HuH-7 (cell line): ENCODE measurements around the gene POFUT2.
A peak's percentile ranks its signal among the peaks of the same experiment; 100 is the strongest.
"Not testable (repeated sequence)": the region's sequence is repeated elsewhere in the genome, so short reads cannot be mapped to it uniquely, and the experiment has no call there.

Source experiments
- DNase-seq: peaks from one replicate; pipeline ENCODE4 v3.0.0; 2011; ENCODE audit warnings: low spot score

POFUT2 gene

DNA sequence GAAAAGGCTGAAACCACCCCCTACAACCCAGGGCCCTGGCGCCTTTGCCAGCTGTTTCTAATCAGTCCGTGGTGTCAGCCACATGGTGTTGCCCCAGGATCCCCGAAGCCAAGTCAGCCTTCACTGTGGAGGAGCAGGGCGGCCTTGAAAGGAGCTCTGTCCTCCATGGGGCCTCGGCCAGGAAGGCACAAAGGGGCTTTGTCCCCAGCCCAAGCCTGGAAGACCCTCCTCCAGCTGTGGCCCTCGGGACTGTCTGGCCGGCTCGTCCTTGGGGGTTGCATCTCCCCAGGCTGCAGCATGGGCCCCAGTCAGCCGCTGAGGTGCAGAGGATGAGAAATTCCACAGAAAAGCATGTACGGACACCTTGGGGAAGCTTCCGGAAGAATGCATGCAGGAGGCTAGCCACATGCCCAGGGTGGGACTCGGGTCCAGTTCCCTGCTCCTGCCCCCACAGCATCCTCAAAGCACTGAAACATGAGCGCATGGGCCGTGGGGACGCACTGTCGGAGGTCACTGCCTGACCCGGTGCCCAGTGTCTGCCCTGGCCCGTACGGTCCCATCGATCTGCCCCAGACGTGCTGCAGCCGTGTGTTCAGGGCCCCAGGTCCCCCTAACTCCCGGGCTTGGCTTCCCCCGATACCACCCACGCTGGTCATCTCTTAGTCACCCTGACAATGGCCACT, 38.6 kb upstream of the POFUT2 start:
- DNase-seq, result no peak

DNA sequence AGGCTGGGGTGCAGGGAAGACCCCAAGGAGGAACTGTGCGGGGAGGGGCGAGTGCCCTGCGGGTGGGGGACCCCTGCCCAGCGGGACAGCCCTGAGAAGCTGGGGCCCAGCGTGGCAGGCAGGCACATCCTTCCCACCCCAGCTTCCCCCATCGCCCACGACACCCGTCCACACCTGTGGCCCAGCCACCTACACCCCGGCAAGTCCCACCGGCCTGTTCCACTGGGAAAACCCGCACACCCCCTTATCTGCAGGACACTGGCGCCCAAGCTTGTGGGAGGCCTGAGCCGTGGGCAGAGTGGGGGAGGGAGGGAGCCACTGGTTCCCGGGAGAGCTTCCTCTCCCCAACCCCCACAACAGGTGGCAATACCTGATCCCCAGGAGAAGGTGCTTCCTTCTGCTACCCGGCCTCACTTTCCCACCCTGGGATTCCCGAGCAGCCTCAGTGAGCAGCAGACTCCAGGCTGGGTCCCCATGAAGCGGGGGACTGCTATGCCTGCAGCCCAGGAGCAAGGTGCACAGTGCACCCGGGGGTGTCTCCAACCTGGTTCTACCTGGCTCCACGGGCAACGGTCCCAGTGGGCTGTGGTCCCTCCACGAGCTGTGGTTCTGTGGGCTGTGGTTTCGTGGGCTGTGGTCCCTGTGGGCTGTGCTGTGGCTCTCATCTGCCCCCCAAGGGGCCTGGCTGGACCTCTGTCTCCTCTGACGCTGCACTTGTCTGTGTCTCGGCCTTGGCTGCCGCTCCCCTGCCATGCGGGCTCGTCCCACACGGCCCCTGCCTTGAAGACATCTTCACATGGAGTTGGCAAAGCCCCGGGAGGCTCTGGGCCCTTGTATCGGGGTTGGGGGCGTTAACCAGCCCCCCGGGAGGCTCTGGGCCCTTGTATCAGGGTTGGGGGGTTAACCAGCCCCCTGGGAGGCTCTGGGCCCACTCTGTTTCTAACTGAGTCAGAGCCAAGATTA, 37.8 kb upstream of the POFUT2 start:
- DNase-seq, result no peak

DNA sequence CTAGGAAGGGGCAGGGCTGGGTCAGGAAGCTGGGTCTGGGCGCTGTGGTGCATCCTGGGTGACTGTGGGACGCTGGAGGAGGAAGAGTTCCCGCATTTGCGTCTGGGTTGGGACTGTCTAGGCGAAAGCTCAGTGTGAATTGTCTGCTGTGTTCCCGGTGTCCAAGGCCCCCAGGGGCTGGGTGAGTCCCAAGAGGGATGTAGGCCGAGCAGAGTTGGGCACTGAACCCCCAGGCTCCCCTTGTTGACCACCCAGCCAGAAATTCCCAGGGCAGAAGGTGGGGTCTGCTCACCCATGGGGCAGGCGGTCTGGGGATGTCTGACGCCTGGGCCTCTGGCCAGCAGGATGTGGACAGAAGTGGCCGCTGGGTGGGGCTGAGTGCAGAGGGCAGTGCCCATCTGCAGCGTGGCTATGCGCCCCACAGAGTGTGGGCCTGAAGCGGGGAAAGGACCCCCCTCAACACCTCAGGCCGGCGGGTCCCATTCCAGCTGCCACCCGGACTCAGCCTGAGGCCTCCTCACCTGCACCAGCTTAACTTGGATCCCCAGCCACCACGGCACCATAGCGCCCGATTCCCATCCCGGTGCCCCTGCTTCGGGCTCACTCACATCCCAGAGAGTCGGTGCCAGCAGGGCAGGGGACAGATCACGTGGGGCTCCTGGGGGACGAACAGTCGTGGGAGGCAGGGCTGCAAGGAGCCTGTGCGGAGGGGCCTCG, 37.0 kb upstream of the POFUT2 start:
- DNase-seq, result no peak

DNA sequence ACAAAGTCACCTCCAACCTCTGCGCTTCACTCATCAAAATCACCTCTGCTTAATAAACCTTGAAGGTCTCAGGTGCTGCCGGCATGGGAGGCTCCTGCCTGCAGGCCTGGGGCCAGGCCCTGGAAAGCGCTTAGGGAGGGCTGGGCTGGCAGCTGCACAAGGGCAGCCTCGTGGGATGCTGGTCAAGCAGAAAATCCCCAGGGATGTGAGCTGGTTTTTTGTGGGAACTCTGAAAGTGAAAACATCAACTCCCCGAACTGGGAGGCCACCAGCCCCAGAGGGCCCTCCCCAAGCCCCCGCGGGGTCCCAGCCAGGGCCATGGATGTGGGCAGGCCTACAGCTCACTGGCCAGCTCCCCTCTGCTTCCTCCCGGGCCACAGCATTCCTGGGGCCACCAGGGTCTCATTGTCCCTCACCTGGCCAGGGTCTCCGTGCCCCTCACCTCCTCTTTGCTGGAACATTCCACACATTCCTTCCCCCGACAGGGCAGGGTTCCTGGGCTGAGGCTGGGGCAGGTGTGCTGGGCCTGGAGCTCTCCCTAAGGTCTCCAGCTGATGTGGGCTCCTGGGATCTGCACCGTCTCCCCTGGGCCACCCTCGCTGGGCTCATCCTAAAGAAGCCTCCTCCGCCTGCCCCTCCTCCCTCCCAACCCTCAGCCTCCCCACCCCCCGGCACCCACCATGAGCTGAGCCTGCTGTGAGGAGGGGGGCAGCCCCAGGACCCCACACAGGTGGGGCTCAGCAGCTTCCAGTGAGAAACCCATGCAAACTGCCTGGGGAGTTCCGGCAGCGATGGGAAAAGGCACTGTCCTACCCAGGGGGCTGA, 36.0 kb upstream of the POFUT2 start:
- no peak for DNase-seq

DNA sequence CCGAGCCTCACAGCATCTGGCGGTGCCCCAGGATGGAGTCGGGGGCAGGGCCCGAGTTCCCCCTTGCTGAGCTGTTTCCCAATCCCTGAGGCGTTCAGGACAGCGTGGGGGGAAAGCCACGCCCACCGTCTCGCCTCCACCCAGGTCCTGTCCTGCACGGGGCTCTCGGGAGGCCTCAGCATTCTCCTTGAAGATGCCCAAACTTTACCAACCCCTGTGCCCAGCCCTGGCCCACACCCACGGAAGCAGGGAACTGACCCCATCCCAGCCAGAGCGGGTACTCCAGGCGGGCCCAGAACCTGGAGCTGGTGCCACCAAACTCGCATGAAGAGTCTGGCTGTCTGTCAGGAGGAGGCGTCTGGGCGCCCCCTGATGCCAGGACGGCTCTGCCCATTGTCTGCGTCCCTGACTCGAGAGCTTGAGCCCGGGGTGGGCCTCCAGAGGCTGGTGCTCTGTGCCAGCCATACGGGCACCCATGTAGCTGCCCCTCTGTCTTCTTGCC, 35.3 kb upstream of the POFUT2 start:
- DNase-seq, result no peak

DNA sequence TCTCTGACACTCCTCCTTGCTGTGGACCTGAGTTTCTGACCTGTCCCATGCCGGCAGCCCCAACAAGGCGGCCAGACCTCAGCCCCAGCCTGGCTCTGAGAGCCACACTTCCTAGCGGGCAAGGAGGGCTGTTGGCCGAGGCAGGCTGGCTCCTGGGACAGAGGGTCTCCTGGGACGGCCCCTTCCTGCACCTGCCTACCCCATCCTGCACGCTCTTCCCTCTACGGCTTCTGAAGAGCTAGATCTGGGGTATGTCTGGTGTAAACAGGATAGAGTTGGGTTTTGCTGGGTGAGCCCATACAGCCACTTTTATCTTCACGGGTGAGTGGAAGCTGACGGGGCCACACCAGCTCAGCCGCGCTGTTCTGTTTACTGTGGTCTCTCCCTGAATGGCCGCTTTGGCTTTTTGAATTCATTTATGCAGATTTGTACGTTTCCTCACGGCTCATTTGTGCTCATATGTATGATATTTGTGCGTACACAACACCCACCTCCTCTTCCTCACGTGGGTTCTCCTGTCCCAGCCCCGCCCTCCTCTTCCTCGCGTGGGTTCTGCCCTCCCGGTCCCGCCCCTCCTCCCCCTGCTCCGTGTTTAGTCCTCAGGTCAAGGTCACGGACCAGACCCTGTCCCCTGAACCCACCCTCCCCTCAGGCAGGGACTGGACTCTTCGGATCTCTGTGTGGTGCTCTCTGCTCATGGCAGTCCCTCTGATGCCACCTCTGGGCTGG, 34.7 kb upstream of the POFUT2 start:
- no peak for DNase-seq

DNA sequence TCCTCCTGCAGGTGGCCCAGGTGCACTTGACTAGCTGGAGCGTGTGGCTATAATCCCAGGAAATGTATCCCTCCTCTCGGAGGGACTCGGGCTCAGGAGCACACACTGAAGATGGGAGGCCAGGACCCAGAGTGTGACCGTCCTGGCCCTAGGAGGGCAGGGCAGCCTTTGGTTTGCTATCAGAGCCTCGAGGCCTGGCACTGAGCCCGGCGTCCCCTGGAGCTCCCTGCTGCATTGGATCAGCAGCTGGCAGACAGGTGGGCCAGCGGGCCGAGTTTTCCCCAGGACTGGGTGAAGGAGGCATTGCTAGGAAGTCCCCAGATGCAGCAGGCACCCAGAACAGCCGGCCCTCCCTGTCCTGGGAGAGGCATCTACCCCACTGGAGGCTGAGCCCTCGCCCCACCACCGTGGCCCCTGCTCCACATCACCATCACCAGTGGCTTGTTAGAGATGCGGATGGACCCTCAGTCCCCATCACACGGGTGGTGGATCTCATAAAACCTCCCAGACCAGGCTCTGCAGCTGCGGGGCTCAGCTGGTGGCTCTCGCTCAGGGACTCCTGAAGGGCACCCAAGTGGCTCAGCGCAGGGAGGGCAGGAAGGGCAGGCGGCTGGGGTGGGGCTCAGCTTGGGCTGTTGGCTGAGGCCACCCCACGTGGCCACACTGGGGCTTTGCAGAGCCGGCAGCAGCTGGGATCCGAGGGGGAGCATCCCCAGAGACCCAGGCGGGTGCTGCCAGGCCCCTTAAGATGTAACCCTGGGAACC, 32.7 kb upstream of the POFUT2 start:
- DNase-seq, result no peak

DNA sequence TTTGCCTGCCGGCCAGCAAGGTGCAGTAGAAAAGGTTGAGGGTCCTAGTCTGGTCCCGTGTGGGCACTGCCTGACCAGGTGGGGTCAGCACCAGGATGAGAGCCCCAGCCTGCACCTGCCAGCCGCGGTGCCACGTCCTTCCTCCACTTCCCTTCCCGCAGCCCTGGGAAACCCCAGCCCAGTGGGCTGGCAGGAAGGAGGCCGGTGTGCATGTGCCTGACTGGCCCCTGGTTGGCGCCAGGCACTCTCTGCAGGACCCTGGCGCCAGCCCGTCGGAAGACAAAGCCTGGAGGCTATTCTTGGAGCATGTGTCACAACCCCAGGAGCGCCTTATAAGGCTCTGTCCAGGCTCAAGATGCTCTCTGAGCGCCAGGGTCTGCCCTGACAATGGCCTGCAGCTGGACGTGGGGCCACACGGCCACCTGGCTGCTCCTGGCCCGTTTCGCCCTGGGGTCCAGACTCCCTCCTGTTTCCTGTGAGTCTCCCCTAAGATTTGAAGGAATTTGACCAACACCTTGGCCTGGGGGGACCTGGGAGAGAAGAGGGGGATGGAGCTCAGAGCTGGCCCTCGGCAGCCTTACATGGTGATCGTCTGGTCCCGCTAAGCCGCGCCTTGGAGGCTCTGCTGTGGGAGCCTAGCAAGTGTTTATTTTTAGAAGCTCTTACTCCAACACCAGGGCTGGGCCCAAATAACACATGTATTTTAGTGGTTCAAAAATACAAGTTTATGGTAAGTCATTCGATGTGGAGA, 31.9 kb upstream of the POFUT2 start:
- DNase-seq, result no peak

DNA sequence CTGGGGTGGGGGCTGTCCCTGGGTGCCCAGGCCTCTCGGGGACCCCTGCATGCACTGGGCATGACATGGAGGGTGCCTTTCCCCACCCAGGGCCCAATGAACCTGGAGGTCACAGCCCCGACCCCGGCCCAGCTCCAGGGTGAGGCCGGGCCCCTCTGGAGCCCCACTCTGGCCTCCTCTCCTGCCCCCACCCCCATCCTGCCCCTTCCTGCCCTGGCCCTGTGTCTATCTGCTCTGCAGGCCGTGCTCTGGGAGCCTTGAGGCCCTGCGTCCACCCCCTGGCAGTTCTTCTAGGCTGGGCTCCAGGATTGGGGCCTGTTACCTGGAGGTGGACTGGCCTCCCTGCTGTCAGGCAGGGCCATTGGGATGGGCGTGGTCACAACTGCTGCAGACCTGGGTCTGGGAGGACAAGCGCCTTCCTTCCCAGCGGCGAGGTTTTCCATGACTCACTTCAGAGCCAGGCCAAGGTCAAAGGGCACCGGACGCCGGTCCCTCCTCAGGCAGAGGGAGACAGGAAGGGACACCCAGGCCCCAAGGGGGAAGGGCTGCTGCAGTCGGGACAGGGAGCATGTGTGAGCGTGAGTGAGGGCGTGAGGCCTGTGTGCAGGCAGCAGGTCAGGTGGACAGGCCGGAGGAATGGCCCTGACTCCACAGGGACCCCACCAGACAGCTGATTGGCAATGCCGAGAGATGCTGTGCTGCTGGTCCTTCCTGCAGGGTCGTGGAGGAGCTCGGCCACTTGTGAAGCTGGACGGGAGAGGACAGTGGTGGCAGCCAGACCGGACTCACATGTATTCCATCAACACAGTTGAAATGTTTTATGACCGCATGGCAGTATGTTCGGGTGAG, 31.1 kb upstream of the POFUT2 start:
- peak; percentile 79 for DNase-seq

DNA sequence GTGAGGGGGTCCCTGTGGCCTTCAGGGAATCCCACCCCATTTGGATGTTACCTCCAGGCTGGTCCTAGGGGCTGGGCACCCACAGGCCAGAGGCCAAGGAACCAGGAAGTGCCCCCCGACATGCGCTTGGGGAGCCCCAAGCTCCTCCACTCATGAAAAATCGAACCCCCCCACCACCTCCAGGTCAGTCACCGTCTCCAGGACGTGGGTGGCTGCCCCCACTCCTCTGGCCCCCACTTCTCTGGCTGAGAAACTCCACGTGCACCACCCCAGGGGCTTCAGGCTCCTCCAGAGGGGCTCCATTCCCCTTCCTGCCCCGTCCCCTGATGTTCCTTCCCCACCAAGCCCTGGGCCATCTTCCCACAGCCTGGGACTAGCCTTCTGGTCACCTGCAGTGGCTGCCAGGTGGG, 30.5 kb upstream of the POFUT2 start:
- no peak for DNase-seq

DNA sequence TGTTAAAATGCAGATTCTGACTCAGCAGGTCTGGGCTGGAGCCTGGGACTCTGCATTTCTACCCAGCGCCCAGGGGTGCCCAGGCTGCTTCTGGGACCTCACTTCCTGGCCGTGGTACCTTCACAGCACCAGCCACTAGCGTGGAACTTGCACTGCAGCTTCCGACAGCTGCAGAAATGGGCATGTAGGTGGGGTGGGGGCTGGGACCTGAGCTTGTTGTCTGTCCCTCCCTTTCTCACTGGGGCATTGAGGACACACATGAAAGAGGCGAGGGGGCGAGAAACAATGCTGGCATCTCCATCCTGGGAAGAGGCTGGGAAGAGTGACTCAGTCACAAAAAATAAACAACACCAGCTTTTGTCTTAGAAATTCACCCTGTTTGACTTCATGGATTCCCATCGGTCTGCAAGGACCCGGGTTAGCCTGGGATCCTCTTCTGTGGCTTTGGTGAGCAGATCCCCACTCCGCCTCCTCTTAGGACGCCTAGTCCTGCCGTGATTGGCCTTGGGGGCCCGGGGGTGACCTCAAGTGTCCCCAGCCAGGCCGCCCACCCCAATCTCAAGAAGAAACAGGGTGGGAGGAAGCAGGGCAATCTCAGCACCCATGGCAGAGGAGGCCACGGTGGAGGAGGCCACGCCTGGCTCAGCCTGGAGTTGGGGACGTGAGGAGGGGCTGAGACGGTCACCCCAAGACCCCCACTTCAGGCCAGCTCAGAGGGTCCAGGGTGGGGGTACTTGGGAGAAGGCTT, 29.9 kb upstream of the POFUT2 start:
- DNase-seq, result no peak

DNA sequence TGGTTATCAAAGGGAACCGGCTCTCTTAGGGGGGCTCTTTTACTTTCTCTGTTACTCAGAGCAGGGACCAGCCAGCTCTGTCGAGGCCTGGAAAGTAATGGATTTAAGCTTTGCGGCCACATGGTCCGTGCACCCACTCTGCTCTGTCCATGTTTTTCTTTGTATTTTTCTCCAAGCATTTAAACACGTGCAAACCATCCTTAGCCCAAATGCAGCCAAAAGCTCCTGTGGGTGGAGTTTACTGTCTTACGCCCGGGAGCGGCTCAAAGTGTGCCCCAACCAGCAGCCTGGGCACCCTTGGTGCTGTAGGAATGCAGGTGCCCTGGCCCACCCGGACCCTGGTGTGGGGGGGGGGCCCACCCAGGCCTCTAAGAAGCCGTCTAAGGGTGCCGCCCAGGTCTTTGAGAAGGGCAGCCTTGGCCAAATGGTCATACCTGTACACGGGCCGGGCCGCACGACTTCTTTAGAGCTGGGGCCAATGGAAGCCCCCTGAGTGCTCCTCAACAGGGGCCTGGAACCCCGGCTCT, 29.2 kb upstream of the POFUT2 start:
- DNase-seq, result no peak

DNA sequence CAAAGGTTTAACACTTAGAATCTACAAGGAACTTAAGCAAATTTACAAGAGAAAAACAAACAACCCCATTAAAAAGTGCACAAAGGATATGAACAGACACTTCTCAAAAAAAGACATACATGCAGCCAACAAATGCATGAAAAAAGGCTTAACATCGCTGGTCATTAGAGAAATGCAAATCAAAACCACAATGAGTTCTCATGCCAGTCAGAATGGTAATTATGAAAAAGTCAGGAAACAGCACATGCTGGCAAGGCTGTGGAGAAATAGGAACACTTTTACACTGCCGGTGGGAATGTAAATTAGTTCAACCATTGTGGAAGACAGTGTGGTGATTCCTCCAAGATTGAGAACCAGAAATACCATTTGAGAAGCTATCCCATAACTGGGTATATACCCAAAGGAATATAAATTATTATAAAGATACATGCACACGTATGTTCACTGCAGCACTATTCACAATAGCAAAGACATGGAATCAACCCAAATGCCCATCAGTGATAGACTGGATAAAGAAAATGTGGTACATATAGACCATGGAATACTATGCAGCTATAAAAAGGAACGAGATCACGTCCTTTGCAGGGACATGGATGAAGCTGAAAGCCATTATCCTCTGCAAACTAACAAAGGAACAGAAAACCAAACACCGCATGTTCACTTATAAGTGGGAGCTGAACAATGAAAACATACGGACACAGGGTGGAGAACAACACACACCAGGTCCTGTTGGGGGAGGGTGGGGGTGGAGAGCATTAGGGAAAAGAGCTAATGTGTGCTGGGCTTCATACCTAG, 28.2 kb upstream of the POFUT2 start:
- DNase-seq, result not testable (repeated sequence)

DNA sequence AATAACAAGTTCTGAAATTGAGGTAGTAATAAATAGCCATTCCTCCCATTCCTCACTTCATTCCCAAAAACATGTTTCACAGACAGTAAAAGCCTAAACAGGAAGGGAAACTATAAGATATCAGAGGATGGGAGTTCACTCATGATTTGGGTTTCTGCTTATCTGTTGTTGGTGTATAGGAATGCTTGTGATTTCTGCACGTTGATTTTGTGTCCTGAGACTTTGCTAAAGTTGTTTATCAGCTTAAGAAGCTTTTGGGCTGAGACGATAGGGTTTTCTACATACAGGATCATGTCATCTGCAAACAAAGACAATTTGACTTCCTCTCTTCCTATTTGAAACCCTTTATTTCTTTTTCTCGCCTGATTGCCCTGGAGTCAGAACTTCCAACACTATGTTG, 26.0 kb upstream of the POFUT2 start:
- no peak for DNase-seq

DNA sequence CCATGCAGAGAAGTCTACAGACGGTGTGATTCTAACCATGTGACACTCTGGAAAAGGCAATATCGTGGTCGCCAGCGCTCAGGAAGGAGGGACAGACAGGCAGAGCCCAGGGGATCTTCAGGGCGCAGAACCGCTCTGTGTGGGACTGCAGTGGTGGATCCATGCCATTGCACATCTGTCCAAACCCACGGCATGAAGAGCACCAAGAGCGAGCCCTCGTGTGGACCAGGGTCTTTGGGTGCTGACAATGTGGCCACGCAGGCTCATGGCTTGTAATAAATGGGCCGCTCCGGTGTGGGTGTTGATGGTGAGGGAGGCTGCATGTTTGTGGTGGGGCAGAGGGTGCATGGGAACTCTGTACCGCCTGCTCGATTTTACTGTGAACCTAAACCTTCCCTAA, 25.3 kb upstream of the POFUT2 start:
- DNase-seq, result no peak

DNA sequence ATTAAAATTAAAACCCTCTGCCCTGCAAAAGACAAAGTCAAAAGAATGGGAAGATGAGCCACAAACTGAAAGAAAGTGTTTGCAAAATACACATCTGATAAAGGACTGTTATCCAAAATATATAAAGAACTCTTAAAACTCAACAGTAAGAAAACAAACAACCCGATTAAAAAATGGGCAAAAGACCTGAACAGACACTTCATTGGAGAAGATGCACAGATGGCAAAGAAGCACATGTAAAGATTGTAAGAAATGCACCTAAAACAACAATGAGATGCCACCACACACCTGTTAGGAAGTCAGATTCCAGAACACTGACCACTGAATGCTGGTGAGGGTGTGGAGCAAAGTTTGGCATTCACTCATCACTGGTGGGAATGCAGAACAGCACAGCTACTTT, 24.6 kb upstream of the POFUT2 start:
- no peak for DNase-seq

DNA sequence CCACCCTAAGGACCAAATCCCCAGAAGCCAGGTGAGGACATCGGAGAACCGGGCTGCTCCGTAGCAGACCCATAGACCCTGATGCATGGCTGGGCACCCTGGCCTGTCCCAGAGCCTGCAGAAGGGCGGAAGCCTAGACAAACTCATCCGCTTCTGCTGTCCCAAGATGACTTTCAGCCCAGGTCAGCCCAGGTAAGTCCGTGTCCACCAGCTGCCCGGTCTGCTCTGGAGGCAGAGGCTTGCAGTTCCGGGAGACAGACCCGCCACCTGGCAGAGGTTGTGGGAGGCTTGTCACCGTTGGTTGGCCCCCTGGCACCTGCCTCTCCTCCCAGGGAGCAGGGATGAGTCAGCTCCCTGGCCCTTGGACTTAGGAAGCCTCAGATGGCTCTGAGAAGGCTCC, 22.8 kb upstream of the POFUT2 start:
- DNase-seq, result no peak
